Esophagus squamous epithelium (tissue), 5 donors: ENCODE data around the gene KATNAL2. TPM values are rescaled to one million over a fixed set of nuclear protein-coding genes. Genes with fewer than 3 reads are reported as not detected.

Experiments used
- DNase-seq: peaks from one replicate; lab custom pipeline; 2025; lab: John Stamatoyannopoulos, UW
- H3K27ac ChIP-seq, 4 donors: fragments of 200-600 bp; sonication (generic); one replicate each; pipeline ENCODE4 v1.5.1; 2016 to 2019; ENCODE audit warnings: mild to moderate bottlenecking in 1 of 4
- H3K27me3 ChIP-seq, 4 donors: fragments of 200-600 bp; sonication (generic); 1 replicate in 3 of 4; 2 replicates in 1 of 4; pipeline versions ENCODE4 v1.5.1 to v1.6.0; 2017 to 2021; ENCODE audit warnings: antibody characterized with exemption in 1 of 4
- H3K36me3 ChIP-seq, 3 donors: fragments of 200-600 bp; sonication (generic); one replicate each; pipeline ENCODE4 v1.5.1; 2016 to 2019
- H3K4me1 ChIP-seq, 3 donors: fragments of 200-600 bp; sonication (generic); one replicate each; pipeline ENCODE4 v1.5.1; 2017 to 2019
- H3K4me3 ChIP-seq, 4 donors: fragments of 200-600 bp; sonication (generic); 1 replicate in 3 of 4; 2 replicates in 1 of 4; pipeline ENCODE4 v1.5.1; 2016 to 2019; ENCODE audit warnings: mild to moderate bottlenecking in 2 of 4, moderate library complexity in 1 of 4
- H3K9me3 ChIP-seq, 3 donors: fragments of 200-600 bp; sonication (generic); one replicate each; pipeline ENCODE4 v1.5.1; 2016 to 2019
- POLR2A ChIP-seq, 4 donors: fragments of 450-650 bp; IDR thresholded peaks; one replicate each; pipeline ENCODE4 v1.6.1; 2017; ENCODE audit warnings: antibody characterized with exemption in 4 of 4, mild to moderate bottlenecking in 4 of 4, moderate library complexity in 3 of 4
- WGBS, 2 donors: methylation state at CpG; one replicate each; pipeline ENCODE4 v1.1.5; 2018; 5-methylcytosine and 5-hydroxymethylcytosine counted together
- intact Hi-C: fragments of 100-400 bp; cut with DNase I; formaldehyde crosslinking; loops from one replicate; pipeline ENCODE4 v1.15.0; 2022
- total RNA-seq, 4 donors: library from RNA; depleted of rRNA; stranded (reverse); fragments of >200 nt; gene quantifications; one replicate each; pipeline ENCODE4 v1.1.0, GENCODE V29; 2016
- TF ChIP-seq, protein P1 (sequence below), 6 experiments: fragments of 450-650 bp in 4 of 6; fragments of 200-600 bp in 2 of 6; sonication (generic) in 2 of 6; IDR thresholded peaks; one replicate each; pipeline ENCODE4 v1.5.1; 2016 to 2019; ENCODE audit warnings: antibody characterized with exemption in 6 of 6, mild to moderate bottlenecking in 4 of 6, moderate library complexity in 4 of 6
- donor health status: DM: yes; HTN: yes; CAD: no.

The KATNAL2 gene, protein sequence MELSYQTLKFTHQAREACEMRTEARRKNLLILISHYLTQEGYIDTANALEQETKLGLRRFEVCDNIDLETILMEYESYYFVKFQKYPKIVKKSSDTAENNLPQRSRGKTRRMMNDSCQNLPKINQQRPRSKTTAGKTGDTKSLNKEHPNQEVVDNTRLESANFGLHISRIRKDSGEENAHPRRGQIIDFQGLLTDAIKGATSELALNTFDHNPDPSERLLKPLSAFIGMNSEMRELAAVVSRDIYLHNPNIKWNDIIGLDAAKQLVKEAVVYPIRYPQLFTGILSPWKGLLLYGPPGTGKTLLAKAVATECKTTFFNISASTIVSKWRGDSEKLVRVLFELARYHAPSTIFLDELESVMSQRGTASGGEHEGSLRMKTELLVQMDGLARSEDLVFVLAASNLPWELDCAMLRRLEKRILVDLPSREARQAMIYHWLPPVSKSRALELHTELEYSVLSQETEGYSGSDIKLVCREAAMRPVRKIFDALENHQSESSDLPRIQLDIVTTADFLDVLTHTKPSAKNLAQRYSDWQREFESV
- 1 to 10 TPM in 3 of 4 donors, under 1 TPM in 1; 0.70 to 3.4 (median 1.8) TPM for total RNA-seq

DNA sequence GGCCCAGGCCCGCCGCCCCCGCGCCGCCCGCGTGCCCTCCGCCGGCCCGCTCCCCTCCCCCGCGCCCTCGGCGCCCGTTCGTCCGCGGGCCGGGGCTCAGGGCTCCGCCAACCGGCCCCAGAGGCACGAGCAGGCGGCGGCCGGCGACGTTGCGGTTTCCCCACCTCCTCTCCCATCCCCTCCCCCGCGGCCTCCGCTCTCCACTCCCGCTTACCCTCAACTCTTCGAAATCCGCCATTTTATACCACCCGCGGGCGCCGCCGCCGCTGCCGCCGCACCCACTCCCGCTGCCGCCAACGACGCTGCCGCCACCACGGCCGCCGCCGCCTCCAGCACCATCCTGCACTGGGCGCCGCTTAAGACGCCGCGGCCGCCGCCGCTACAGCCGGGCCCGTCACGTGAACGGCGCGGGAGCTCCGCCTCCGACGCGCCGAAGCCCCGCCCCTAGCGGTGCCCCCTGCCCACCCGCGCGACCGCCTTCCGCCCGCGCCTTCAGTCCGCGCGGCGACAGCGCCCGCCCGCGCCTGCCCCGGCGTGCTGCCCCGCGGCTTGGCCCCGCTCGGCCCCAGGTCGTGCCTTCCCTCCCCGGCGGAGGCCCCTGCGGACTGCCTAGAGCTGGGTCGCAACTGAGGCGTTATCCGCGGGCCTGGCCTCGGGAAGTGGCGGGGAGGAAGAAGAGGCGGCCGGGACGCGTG, at the start of gene KATNAL2, which contains the start of gene PIAS2:
Gene KATNAL2, plus strand, starts transcription at position 495 of the 695 bp plus-strand sequence. CDS start 29,271 bp downstream, outside the sequence.
Gene PIAS2, minus strand, starts transcription at position 400 of the 695 bp plus-strand sequence. Its CDS starts 162 bp downstream, at position 238.
- H3K9me3 ChIP-seq, result no peaks in the 10 kb centered on the region
- H3K27ac ChIP-seq, result peak within 1 kb of the TSS; percentile 81 to 92 (median 88)
- peak within 1 kb of the TSS; percentile 57 to 91 (median 81) for H3K4me3 ChIP-seq
- intact Hi-C loops, result no loop called here
- H3K27me3 ChIP-seq, result no peaks in the 10 kb centered on the region
- no peaks in the 10 kb centered on the region for H3K36me3 ChIP-seq
- WGBS, 2 donors, result 0% methylated on average over 3 to 31 of the region's 107 CpGs
- peak in 3 of 4 donors; percentile 34 to 86 (median 82) for TF ChIP-seq POLR2A (IDR thresholded peaks at IDR 0.05)
- TF ChIP-seq, protein P1, sequence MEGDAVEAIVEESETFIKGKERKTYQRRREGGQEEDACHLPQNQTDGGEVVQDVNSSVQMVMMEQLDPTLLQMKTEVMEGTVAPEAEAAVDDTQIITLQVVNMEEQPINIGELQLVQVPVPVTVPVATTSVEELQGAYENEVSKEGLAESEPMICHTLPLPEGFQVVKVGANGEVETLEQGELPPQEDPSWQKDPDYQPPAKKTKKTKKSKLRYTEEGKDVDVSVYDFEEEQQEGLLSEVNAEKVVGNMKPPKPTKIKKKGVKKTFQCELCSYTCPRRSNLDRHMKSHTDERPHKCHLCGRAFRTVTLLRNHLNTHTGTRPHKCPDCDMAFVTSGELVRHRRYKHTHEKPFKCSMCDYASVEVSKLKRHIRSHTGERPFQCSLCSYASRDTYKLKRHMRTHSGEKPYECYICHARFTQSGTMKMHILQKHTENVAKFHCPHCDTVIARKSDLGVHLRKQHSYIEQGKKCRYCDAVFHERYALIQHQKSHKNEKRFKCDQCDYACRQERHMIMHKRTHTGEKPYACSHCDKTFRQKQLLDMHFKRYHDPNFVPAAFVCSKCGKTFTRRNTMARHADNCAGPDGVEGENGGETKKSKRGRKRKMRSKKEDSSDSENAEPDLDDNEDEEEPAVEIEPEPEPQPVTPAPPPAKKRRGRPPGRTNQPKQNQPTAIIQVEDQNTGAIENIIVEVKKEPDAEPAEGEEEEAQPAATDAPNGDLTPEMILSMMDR (IDR thresholded peaks at IDR 0.05), result peak in 4 of 6 experiments; percentile 11 to 27 (median 20)
- DNase-seq, result no peak
- peaks cover 0 to 35% (median 0%) of the 10 kb centered on the region in 3 donors for H3K4me1 ChIP-seq

DNA sequence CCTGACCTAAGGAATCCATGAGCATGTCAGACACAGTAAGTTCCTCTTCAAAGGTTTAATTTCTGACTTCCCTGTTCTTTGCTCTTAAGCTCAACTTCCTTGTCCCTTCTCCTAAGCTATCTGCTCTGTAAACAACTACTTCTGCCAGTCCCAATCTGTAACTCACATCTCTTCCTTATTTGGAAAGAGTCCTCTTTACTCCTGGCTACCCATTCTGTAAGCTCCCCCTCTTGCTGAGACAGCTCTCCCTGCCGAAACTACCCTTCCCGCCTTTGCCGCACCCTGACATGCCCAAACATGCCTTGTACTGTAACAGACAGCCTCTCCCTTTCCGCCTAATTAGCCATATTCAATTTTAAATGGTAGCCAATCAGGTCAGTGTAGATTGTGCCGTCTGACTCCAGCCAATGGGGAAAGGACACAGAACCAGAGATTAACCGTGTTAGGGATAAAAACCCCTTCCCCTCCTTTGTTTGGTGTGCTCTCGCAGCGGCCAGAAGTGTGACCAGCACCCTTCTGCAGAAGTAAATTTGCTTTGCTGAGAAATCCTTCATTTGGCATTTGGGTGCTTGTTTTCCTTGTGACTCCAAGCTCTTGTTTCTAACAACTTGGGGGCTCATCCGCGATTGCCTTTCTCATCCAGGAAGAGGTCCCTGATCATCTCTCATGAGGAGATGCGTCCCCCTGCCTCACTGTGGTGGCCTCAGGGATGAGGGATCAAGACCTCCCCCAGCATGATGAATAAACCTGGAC, 49.1 kb upstream of the KATNAL2 start:
- intact Hi-C loops, result no loop called here
- H3K27ac ChIP-seq, result peak overlapping the region in 2 of 4 donors; percentile 1 to 36
- no peak for DNase-seq

DNA sequence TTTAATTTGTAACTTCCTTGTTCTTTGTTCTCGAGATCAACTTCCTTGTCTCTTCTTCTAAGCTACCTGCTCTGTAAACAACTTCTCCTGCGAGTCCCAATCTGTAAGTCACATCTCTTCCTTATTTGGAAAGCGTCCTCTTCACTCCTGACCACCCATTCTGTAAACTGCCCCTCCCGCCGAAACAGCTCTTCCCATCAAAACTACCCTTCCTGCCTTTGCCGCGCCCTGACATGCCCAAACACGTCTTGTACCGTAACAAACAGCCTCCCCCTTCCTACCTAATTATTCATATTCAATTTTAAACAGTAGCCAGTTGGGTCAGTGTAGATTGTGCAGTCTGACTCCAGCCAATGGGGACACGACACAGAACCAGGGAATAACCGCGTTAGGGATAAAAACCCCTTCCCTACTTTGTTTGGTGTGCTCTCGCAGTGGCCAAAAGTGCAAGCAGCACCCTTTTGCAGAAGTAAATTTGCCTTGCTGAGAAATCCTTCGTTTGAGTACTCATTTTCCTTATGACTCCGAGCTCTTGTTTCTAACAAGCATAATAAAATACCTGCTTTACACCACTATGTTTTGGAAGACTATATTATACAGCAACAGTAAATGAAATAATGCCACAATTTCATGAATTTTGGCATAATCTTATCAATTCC, 39.9 kb upstream of the KATNAL2 start:
- H3K27ac ChIP-seq, result no peak overlapping the region
- H3K27me3 ChIP-seq, result peaks cover 0 to 5% (median 0%) of the 10 kb centered on the region in 4 donors
- H3K4me1 ChIP-seq, result no peaks in the 10 kb centered on the region
- peaks cover 0 to 35% (median 0%) of the 10 kb centered on the region in 3 donors for H3K36me3 ChIP-seq
- TF ChIP-seq, protein P1 (IDR thresholded peaks at IDR 0.05), result no peak
- no peak for TF ChIP-seq POLR2A (IDR thresholded peaks at IDR 0.05)
- WGBS, 2 donors, result 87% methylated on average over 15 of the region's 15 CpGs
- no peak overlapping the region for H3K4me3 ChIP-seq
- DNase-seq, result no peak
- peaks cover 0 to 34% (median 15%) of the 10 kb centered on the region in 3 donors for H3K9me3 ChIP-seq
- intact Hi-C loops, result no loop called here

More for the DNA sequence above, 49.1 kb upstream of the KATNAL2 start:
- H3K27me3 ChIP-seq, result no peaks in the 10 kb centered on the region
- no peak for TF ChIP-seq POLR2A (IDR thresholded peaks at IDR 0.05)
- TF ChIP-seq, protein P1 (IDR thresholded peaks at IDR 0.05), result no peak
- 77 to 88% methylated on average over 9 to 11 of the region's 11 CpGs for WGBS, 2 donors
- H3K4me3 ChIP-seq, result no peak overlapping the region
- no peaks in the 10 kb centered on the region for H3K4me1 ChIP-seq
- H3K9me3 ChIP-seq, result peaks cover 0 to 29% (median 15%) of the 10 kb centered on the region in 3 donors
- H3K36me3 ChIP-seq, result peaks cover 0 to 26% (median 0%) of the 10 kb centered on the region in 3 donors

DNA sequence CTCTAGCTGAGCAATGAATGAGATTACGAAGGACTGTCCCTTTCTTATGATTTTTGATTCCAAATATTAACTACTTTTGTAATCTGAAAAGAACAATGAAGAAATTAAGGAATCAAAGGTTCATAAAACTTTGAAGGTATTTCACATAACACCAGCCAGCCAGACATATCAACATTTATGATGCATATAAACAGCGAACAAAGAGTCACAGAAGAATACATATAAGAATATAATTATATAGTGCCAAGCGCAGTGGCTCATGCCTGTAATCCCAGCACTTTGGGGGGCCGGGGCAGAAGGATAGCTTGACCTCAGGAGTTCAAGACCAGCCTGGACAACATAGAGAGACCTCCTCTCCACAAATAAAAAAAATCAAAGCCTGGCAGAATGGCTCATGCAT, 34.2 kb upstream of the KATNAL2 start:
- intact Hi-C loops, result no loop called here
- Histone ChIP-seq H3K4me1 (no peaks in the 10 kb centered on the region), H3K36me3 (peaks cover 0 to 23% (median 0%) of the 10 kb centered on the region in 3 donors), H3K27ac (no peak overlapping the region), H3K9me3 (peaks cover 0 to 17% (median 6%) of the 10 kb centered on the region in 3 donors), H3K4me3 (no peak overlapping the region), H3K27me3 (no peaks in the 10 kb centered on the region)
- 97 to 99% methylated on average over 4 of the region's 4 CpGs for WGBS, 2 donors
- TF ChIP-seq, protein P1 (IDR thresholded peaks at IDR 0.05), result no peak
- no peak for TF ChIP-seq POLR2A (IDR thresholded peaks at IDR 0.05)
- no peak for DNase-seq
